Liver (tissue), 9 donors: ENCODE measurements around the gene ABCB6. TPM values are rescaled to one million over a fixed set of nuclear protein-coding genes. Genes with fewer than 3 reads are reported as not detected.

ENCODE experiments used
- DNase-seq: peaks from one replicate; pipeline ENCODE4 v3.0.0-alpha.2; 2017; ENCODE audit warnings: low spot score
- H3K27ac ChIP-seq, 2 donors: one replicate each; pipeline ENCODE4 v1.7.0; 2013; ENCODE audit warnings: inconsistent platforms in 2 of 2, low read length in 2 of 2, control low read depth in 1 of 2, low read depth in 1 of 2, mild to moderate bottlenecking in 1 of 2
- H3K27me3 ChIP-seq, 4 donors: one replicate each; pipeline versions ENCODE4 v1.6.1 to v1.7.0; 2013; ENCODE audit warnings: low read length in 3 of 4, inconsistent platforms in 1 of 4, mild to moderate bottlenecking in 1 of 4, moderate library complexity in 1 of 4; ENCODE audit not compliant: control insufficient read depth in 4 of 4, insufficient read depth in 4 of 4
- H3K36me3 ChIP-seq, 4 donors: one replicate each; pipeline versions ENCODE4 v1.6.1 to v1.7.0; 2013; ENCODE audit warnings: low read length in 3 of 4, mild to moderate bottlenecking in 3 of 4, low read depth in 1 of 4, moderate library complexity in 1 of 4; ENCODE audit not compliant: control insufficient read depth in 4 of 4, insufficient read depth in 3 of 4
- H3K4me1 ChIP-seq, 4 donors: one replicate each; pipeline versions ENCODE4 v1.6.1 to v1.7.0; 2013; ENCODE audit warnings: low read length in 3 of 4, mild to moderate bottlenecking in 3 of 4, moderate library complexity in 1 of 4; ENCODE audit not compliant: control insufficient read depth in 4 of 4, insufficient read depth in 4 of 4
- H3K4me3 ChIP-seq, 3 donors: one replicate each; pipeline versions ENCODE4 v1.6.1 to v1.7.0; 2013; ENCODE audit warnings: low read length in 3 of 3, control low read depth in 1 of 3, low read depth in 1 of 3, mild to moderate bottlenecking in 1 of 3
- H3K9ac ChIP-seq, 2 donors: one replicate each; pipeline ENCODE4 v1.7.0; 2013; ENCODE audit warnings: low read length in 2 of 2, mild to moderate bottlenecking in 2 of 2, moderate library complexity in 2 of 2, control low read depth in 1 of 2, low read depth in 1 of 2
- H3K9me3 ChIP-seq, 4 donors: one replicate each; pipeline versions ENCODE4 v1.6.1 to v1.7.0; 2013; ENCODE audit warnings: low read length in 3 of 4; ENCODE audit not compliant: control insufficient read depth in 4 of 4
- CTCF ChIP-seq: fragments of 150-350 bp; IDR thresholded peaks from 2 replicates; pipeline ENCODE4 v1.5.1; 2017; ENCODE audit warnings: improper control_type of control experiment, low read depth, low read length; ENCODE audit not compliant: missing input control
- HNF4A ChIP-seq, 2 donors: conservative IDR thresholded peaks; 2 replicates each; pipeline ENCODE4 v1.6.1; 2016; ENCODE audit warnings: antibody characterized with exemption in 2 of 2, mild to moderate bottlenecking in 2 of 2
- HNF4G ChIP-seq: IDR thresholded peaks from 2 replicates; pipeline ENCODE4 v1.6.1; 2016; ENCODE audit warnings: antibody characterized with exemption
- NR2F2 ChIP-seq: IDR thresholded peaks from 2 replicates; pipeline ENCODE4 v1.6.1; 2016; ENCODE audit warnings: antibody characterized with exemption
- RAD21 ChIP-seq, 2 donors: IDR thresholded peaks; 2 replicates each; pipeline ENCODE4 v1.6.1; 2016; ENCODE audit warnings: antibody characterized with exemption in 2 of 2, mild to moderate bottlenecking in 2 of 2
- REST ChIP-seq: IDR thresholded peaks from 2 replicates; pipeline ENCODE4 v1.6.1; 2016; ENCODE audit warnings: antibody characterized with exemption, mild to moderate bottlenecking
- RXRA ChIP-seq, 2 donors: IDR thresholded peaks; 2 replicates each; pipeline ENCODE4 v1.6.1; 2017 to 2018; ENCODE audit warnings: antibody characterized with exemption in 2 of 2, mild to moderate bottlenecking in 1 of 2
- SP1 ChIP-seq: IDR thresholded peaks from 2 replicates; pipeline ENCODE4 v1.6.1; 2018; ENCODE audit warnings: antibody characterized with exemption, mild to moderate bottlenecking
- TAF1 ChIP-seq: conservative IDR thresholded peaks from 2 replicates; pipeline ENCODE4 v1.6.1; 2016; ENCODE audit warnings: antibody characterized with exemption, mild to moderate bottlenecking
- YY1 ChIP-seq: IDR thresholded peaks from 2 replicates; pipeline ENCODE4 v1.6.1; 2016; ENCODE audit warnings: antibody characterized with exemption, mild to moderate bottlenecking
- ZBTB33 ChIP-seq: IDR thresholded peaks from 2 replicates; pipeline ENCODE4 v1.6.1; 2016; ENCODE audit warnings: antibody characterized with exemption
- WGBS: extraction: QIAGEN DNeasy Blood & Tissue Kit; methylation state at CpG from one replicate; pipeline ENCODE4 v1.1.7; 2013; 5-methylcytosine and 5-hydroxymethylcytosine counted together
- polyA plus RNA-seq, 2 donors: library from polyadenylated mRNA; stranded (reverse) in 1 of 2; unstranded in 1 of 2; fragments of 200-250 nt in 1 of 2; fragments of >200 nt in 1 of 2; fragmentation: Nextera tagmentation in 1 of 2; extraction: Ambion mirVana in 1 of 2; gene quantifications; one replicate each; pipeline versions ENCODE4 v1.2.1 to v1.2.3, GENCODE V29; 2013 to 2015
- total RNA-seq, 2 donors: library from RNA; depleted of rRNA; stranded (reverse); fragments of >200 nt; gene quantifications; one replicate each; pipeline ENCODE4 v1.2.3, GENCODE V29; 2014
- TF ChIP-seq, protein P1 (sequence below): IDR thresholded peaks from 2 replicates; pipeline ENCODE4 v1.6.1; 2016; ENCODE audit warnings: antibody characterized with exemption
- donor health status: healthy.
- donor health status: healthy.
- donor health status: healthy.
- donor health status: healthy.
- donor health status: healthy.

ABCB6 gene
- total and polyA plus RNA-seq, 4 donors, result 19.0 to 96.1 (median 47.8) TPM

DNA sequence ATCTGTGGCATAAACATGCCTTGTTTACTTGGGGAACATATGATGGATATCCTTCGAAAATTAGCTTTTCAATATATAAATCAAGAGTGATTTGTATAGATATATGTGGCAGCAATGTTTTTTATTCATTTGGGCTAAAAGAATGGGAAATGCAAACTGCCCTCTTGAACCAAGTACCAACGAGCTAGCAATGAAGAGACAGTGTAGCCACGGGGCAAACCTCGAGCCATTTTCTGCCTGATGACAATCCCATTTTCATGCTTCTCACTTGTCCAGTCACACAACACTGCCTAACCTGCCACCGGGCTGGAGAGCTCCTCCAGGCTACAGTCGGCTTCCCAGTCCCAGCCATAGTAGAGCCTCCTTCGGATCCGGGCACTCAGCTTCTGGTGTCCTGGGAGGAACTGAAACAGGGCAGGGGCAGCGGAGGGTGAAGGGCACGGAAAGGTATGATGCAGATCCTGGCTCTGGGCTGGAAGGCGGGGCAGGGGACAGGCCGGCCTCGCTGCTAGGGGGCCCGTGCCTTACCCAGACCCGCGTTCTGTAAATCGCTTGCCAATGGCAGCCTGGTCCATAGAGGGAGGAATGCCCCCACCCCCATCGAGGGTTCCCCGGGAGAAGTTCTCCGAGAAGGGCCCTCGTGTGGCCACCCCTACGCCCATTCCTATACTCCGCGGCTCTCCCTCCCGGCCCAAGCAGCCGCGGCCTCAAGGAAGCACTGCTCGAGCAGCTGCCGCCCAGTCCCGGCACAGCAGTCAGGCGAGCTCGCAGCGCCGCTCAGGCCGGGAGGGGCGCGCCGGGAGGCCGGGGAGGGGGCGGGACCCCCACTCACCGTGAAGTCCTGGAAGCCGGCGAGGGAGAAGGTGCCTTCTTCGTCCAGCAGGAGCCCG is 42.6 kb downstream of the ABCB6 start:
- peak in 1 of 2 donors; percentile 10 for TF ChIP-seq RAD21 (IDR thresholded peaks at IDR 0.05)
- TF ChIP-seq HNF4G, result no peak
- TF ChIP-seq RXRA (IDR thresholded peaks at IDR 0.05), result peak; percentile 28 to 49
- TF ChIP-seq HNF4A (conservative IDR thresholded peaks at IDR 0.05), result no peak
- peak; percentile 10 for TF ChIP-seq YY1
- no peaks in the 10 kb centered on the region for H3K9me3 ChIP-seq
- peak overlapping the region; percentile 94 to 100 for H3K27ac ChIP-seq
- H3K36me3 ChIP-seq, result peaks cover 0 to 45% (median 33%) of the 10 kb centered on the region in 4 donors
- peak; percentile 59 for DNase-seq
- peak overlapping the region; percentile 65 to 89 (median 77) for H3K4me3 ChIP-seq
- 2% methylated on average over 45 of the region's 45 CpGs for WGBS
- peaks cover 0 to 29% (median 22%) of the 10 kb centered on the region in 4 donors for H3K4me1 ChIP-seq
- peak overlapping the region; percentile 73 to 78 for H3K9ac ChIP-seq
- H3K27me3 ChIP-seq, result no peaks in the 10 kb centered on the region

- H3K36me3 ChIP-seq, result peaks cover 0 to 38% (median 30%) of the 10 kb centered on the region in 4 donors
- no peak overlapping the region for H3K27ac ChIP-seq
- TF ChIP-seq CTCF, result no peak
- no peak for TF ChIP-seq SP1
- no peak for TF ChIP-seq NR2F2
- TF ChIP-seq RXRA (IDR thresholded peaks at IDR 0.05), result no peak
- TF ChIP-seq YY1, result no peak
- TF ChIP-seq REST, result no peak
- no peak for TF ChIP-seq ZBTB33
- TF ChIP-seq, protein P1, sequence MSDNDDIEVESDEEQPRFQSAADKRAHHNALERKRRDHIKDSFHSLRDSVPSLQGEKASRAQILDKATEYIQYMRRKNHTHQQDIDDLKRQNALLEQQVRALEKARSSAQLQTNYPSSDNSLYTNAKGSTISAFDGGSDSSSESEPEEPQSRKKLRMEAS, result no peak
- no peak for TF ChIP-seq TAF1
- TF ChIP-seq HNF4A (conservative IDR thresholded peaks at IDR 0.05), result no peak
- H3K9ac ChIP-seq, result peak overlapping the region in 1 of 2 donors; percentile 73
- H3K4me1 ChIP-seq, result peaks cover 0 to 36% (median 27%) of the 10 kb centered on the region in 4 donors
- no peak overlapping the region for H3K4me3 ChIP-seq
- H3K9me3 ChIP-seq, result no peaks in the 10 kb centered on the region
- WGBS, result 85% methylated on average over 7 of the region's 7 CpGs
- DNase-seq, result no peak
- H3K27me3 ChIP-seq, result no peaks in the 10 kb centered on the region
Measured at GRCh38 chr2:219175486-219175885, 43.3 kb downstream of the ABCB6 start.
